B cell (primary cell): Measurements from ENCODE around the gene MLLT6. TPM values are rescaled to one million over a fixed set of nuclear protein-coding genes. Genes with fewer than 3 reads are reported as not detected.

ENCODE experiments used
- ATAC-seq: fragments of 200-7000 bp; cut with Tn5 transposase; one replicate; pipeline ENCODE4 v1.10.0; 2021; ENCODE audit warnings: low read depth, mild to moderate bottlenecking, moderate number of reproducible peaks, moderate library complexity
- CTCF ChIA-PET: fragments of 350-600 bp; sonication (Branson Sonifier 250); formaldehyde crosslinking; loops from one replicate; lab custom pipeline; 2021; ENCODE audit warnings: antibody characterized with exemption, inconsistent platforms; lab: Charles Lee
- POLR2A ChIA-PET: fragments of 350-600 bp; sonication (Branson Sonifier 250); formaldehyde crosslinking; loops from one replicate; lab custom pipeline; 2021; ENCODE audit warnings: antibody characterized with exemption; lab: Charles Lee
- DNase-seq: peaks from one replicate; pipeline ENCODE4 v3.0.0; 2013
- H2AFZ ChIP-seq: 2 replicates; pipeline ENCODE4 v1.6.1; 2012; ENCODE audit warnings: mild to moderate bottlenecking, low read depth, low read length; ENCODE audit not compliant: insufficient read depth, poor library complexity, severe bottlenecking
- H3K27ac ChIP-seq, 2 donors: 1 replicate in 1 of 2; 2 replicates in 1 of 2; pipeline ENCODE4 v1.5.1; 2012 to 2013; ENCODE audit warnings: low read length in 2 of 2, mild to moderate bottlenecking in 2 of 2, moderate library complexity in 1 of 2
- H3K27me3 ChIP-seq, 4 experiments: fragments of 200-600 bp in 1 of 4; sonication (generic) in 1 of 4; replicated peaks in 1 of 4; 1 replicate in 2 of 4; 2 replicates in 2 of 4; pipeline versions ENCODE4 v1.6.1 to v1.7.0; 2013 to 2016; ENCODE audit warnings: low read length in 3 of 4, mild to moderate bottlenecking in 2 of 4, mixed read lengths in 1 of 4, moderate library complexity in 1 of 4; ENCODE audit not compliant: insufficient read depth in 4 of 4, control insufficient read depth in 3 of 4; ENCODE audit errors: control extremely low read depth in 1 of 4
- H3K36me3 ChIP-seq, 2 experiments: replicated peaks in 1 of 2; 1 replicate in 1 of 2; 2 replicates in 1 of 2; pipeline versions ENCODE4 v1.6.1 to v1.7.1; 2013; ENCODE audit warnings: low read length in 1 of 2; ENCODE audit not compliant: insufficient read depth in 2 of 2, control insufficient read depth in 1 of 2; ENCODE audit errors: control extremely low read depth in 1 of 2, extremely low read depth in 1 of 2
- H3K4me1 ChIP-seq, 2 donors: fragments of 200-600 bp in 1 of 2; sonication (generic) in 1 of 2; 1 replicate in 1 of 2; 2 replicates in 1 of 2; pipeline versions ENCODE4 v1.5.1 to v1.6.1; 2013 to 2017; ENCODE audit warnings: low read length in 2 of 2; ENCODE audit not compliant: control insufficient read depth in 2 of 2, insufficient read depth in 2 of 2
- H3K4me2 ChIP-seq: replicated peaks from 2 replicates; pipeline ENCODE3; 2012; ENCODE audit warnings: mild to moderate bottlenecking, low read depth, low read length; ENCODE audit not compliant: poor library complexity, severe bottlenecking
- H3K4me3 ChIP-seq, 5 experiments: fragments of 200-600 bp in 1 of 5; sonication (generic) in 1 of 5; 1 replicate in 3 of 5; 2 replicates in 2 of 5; pipeline versions ENCODE4 v1.5.1 to v1.7.0; 2011 to 2016; ENCODE audit warnings: low read length in 4 of 5, mild to moderate bottlenecking in 4 of 5, low read depth in 2 of 5, control low read depth in 1 of 5, moderate library complexity in 1 of 5; ENCODE audit not compliant: insufficient read depth in 1 of 5; ENCODE audit errors: control extremely low read depth in 1 of 5, extremely low read depth in 1 of 5
- H3K79me2 ChIP-seq: fragments of 200-600 bp; sonication (generic); one replicate; pipeline ENCODE4 v1.6.0; 2016; ENCODE audit warnings: low read length; ENCODE audit not compliant: control insufficient read depth, insufficient read depth
- H3K9ac ChIP-seq: fragments of 200-600 bp; sonication (generic); 2 replicates; pipeline ENCODE4 v1.6.1; 2017; ENCODE audit warnings: mild to moderate bottlenecking, low read length, moderate library complexity
- H3K9me3 ChIP-seq, 3 donors: one replicate each; pipeline versions ENCODE4 v1.6.1 to v1.7.1; 2013; ENCODE audit warnings: low read length in 2 of 3; ENCODE audit not compliant: control insufficient read depth in 2 of 3, insufficient read depth in 1 of 3; ENCODE audit errors: control extremely low read depth in 1 of 3
- H4K20me1 ChIP-seq: 2 replicates; pipeline ENCODE4 v1.6.0; 2012; ENCODE audit warnings: mild to moderate bottlenecking, low read length; ENCODE audit not compliant: insufficient read depth, control insufficient read depth, poor library complexity, severe bottlenecking
- H3K27ac Mint-ChIP-seq: one replicate; pipeline ENCODE4 v1.8.0; 2021; ENCODE audit warnings: mixed read lengths
- H3K27me3 Mint-ChIP-seq: one replicate; pipeline ENCODE4 v1.8.0; 2021; ENCODE audit warnings: mixed read lengths
- H3K4me1 Mint-ChIP-seq: one replicate; pipeline ENCODE4 v1.8.0; 2021; ENCODE audit warnings: mixed read lengths
- H3K4me3 Mint-ChIP-seq: one replicate; pipeline ENCODE4 v1.8.0; 2021; ENCODE audit warnings: mixed read lengths
- H3K9me3 Mint-ChIP-seq: one replicate; pipeline ENCODE4 v1.8.0; 2022; ENCODE audit warnings: mixed read lengths; ENCODE audit not compliant: insufficient read depth
- EZH2 ChIP-seq: IDR thresholded peaks from 2 replicates; pipeline ENCODE4 v1.6.1; 2012; ENCODE audit warnings: borderline replicate concordance, low read depth, mild to moderate bottlenecking, moderate library complexity, low read length; ENCODE audit not compliant: insufficient read depth, poor library complexity, severe bottlenecking
- WGBS: methylation state at CpG from one replicate; pipeline ENCODE4 v1.1.5; 2013; ENCODE audit warnings: missing lambda C conversion rate; ENCODE audit not compliant: insufficient coverage; 5-methylcytosine and 5-hydroxymethylcytosine counted together
- intact Hi-C: fragments of 100-400 bp; cut with micrococcal nuclease; formaldehyde crosslinking; loops from one replicate; pipeline ENCODE4 v1.10.0; 2022
- polyA plus RNA-seq: library from polyadenylated mRNA; depleted of rRNA; stranded (reverse); fragments of >200 nt; gene quantifications from 2 replicates; pipeline ENCODE4 v1.2.3, GENCODE V29; 2012
- total RNA-seq, 2 donors: library from RNA; stranded (reverse); fragments of 120-200 nt in 1 of 2; gene quantifications; 1 replicate in 1 of 2; 2 replicates in 1 of 2; pipeline versions ENCODE4 v1.2.3 to v1.2.4, GENCODE V29; 2013 to 2022
- TF ChIP-seq, protein P1 (sequence below): fragments of 200-600 bp; IDR thresholded peaks from one replicate; pipeline ENCODE4 v1.8.0; 2022; ENCODE audit warnings: antibody characterized with exemption, mild to moderate bottlenecking

Gene MLLT6
- total and polyA plus RNA-seq, 2 donors (not counting 1 experiment from before 2014, with no cell fraction given): 165 to 288 TPM

DNA sequence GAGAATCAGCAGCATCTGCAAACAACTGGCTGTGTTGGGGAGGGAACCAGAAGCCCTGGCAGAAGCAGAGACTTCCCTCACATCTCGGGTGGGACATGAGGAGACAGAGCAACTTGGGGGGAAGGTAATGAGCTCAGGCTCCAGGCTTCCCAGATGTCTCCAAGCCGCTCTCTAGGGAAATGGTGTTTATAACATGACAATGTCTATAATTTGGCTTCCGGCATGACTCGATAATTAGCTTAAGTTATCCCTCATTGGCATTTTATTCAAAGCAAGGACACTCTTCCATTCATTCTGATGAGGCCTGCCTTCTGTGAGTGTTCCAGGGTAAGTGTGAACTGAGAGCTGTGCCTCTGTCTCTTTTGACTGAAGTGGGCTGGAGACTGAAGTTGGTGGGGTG is 14.7 kb upstream of the MLLT6 start:
- TF ChIP-seq, protein P1, sequence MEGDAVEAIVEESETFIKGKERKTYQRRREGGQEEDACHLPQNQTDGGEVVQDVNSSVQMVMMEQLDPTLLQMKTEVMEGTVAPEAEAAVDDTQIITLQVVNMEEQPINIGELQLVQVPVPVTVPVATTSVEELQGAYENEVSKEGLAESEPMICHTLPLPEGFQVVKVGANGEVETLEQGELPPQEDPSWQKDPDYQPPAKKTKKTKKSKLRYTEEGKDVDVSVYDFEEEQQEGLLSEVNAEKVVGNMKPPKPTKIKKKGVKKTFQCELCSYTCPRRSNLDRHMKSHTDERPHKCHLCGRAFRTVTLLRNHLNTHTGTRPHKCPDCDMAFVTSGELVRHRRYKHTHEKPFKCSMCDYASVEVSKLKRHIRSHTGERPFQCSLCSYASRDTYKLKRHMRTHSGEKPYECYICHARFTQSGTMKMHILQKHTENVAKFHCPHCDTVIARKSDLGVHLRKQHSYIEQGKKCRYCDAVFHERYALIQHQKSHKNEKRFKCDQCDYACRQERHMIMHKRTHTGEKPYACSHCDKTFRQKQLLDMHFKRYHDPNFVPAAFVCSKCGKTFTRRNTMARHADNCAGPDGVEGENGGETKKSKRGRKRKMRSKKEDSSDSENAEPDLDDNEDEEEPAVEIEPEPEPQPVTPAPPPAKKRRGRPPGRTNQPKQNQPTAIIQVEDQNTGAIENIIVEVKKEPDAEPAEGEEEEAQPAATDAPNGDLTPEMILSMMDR: no peak
- TF ChIP-seq EZH2: no peak
- Histone ChIP-seq H2AFZ (no peak overlapping the region), H3K4me3 (no peak overlapping the region), H3K4me2 (no peak overlapping the region), H3K36me3 (no peaks in the 10 kb centered on the region), H3K79me2 (no peaks in the 10 kb centered on the region), H3K4me1 (no peaks in the 10 kb centered on the region), H3K27me3 (peaks cover 0 to 4% (median 0%) of the 10 kb centered on the region in 4 experiments), H3K9me3 (no peaks in the 10 kb centered on the region), H3K27ac (no peak overlapping the region), H4K20me1 (no peaks in the 10 kb centered on the region), H3K9ac (no peak overlapping the region)
- ATAC-seq: no peak
- H3K27ac Mint-ChIP-seq: no peak overlapping the region
- H3K4me3 Mint-ChIP-seq: no peak overlapping the region
- intact Hi-C loops: no loop called here
- no peaks in the 10 kb centered on the region for H3K4me1 Mint-ChIP-seq
- DNase-seq: no peak
- WGBS: 80% methylated on average over 1 of the region's 4 CpGs
- POLR2A ChIA-PET: no interaction called here
- no peaks in the 10 kb centered on the region for H3K9me3 Mint-ChIP-seq
- CTCF ChIA-PET: interaction anchor here (1.0 to 2.5 kb wide), 5 partner anchors 13 to 46 kb away, joined by 3 to 11 read pairs (median 3); no protein-coding TSS in a partner anchor
- H3K27me3 Mint-ChIP-seq: peaks cover 20% of the 10 kb centered on the region

DNA sequence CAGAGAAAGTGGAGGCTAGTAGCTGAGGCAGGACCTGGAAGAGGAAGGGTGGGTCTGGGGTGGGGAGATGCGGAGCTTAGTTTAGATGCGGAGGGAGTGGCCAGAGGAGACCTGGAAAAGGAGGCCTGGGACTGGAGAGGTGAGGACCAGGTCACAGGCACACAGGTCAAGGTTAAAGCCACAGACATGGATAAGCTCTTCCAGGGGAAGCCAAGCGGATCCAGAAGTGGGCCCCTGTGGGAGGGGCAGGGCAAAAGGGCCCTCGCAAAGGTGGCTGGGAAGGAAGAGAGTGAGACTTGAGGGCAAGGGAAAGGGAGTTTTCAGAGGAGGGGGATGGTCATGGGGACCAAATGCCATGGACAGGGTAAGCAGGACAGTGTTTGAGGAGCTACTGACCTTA is 13.9 kb upstream of the MLLT6 start:
- peaks cover 0 to 4% (median 0%) of the 10 kb centered on the region in 4 experiments for H3K27me3 ChIP-seq
- 94% methylated on average over 4 of the region's 4 CpGs for WGBS
- TF ChIP-seq EZH2: no peak
- TF ChIP-seq, protein P1: no peak
- no peaks in the 10 kb centered on the region for H3K36me3 ChIP-seq
- H3K9me3 Mint-ChIP-seq: no peaks in the 10 kb centered on the region
- H3K27ac ChIP-seq: no peak overlapping the region
- intact Hi-C loops: no loop called here
- CTCF ChIA-PET: interaction anchor here (1.0 to 2.5 kb wide), 2 partner anchors 13 to 24 kb away, joined by 3 to 11 read pairs; no protein-coding TSS in a partner anchor
- no peak overlapping the region for H2AFZ ChIP-seq
- H3K4me1 ChIP-seq: no peaks in the 10 kb centered on the region
- no peak overlapping the region for H3K4me3 Mint-ChIP-seq
- no peak overlapping the region for H3K4me2 ChIP-seq
- POLR2A ChIA-PET: no interaction called here
- no peaks in the 10 kb centered on the region for H3K9me3 ChIP-seq
- peaks cover 12% of the 10 kb centered on the region for H3K27me3 Mint-ChIP-seq
- H3K9ac ChIP-seq: no peak overlapping the region
- H3K4me1 Mint-ChIP-seq: no peaks in the 10 kb centered on the region
- no peaks in the 10 kb centered on the region for H4K20me1 ChIP-seq
- no peak overlapping the region for H3K4me3 ChIP-seq
- no peak overlapping the region for H3K27ac Mint-ChIP-seq
- no peak for DNase-seq
- ATAC-seq: no peak
- H3K79me2 ChIP-seq: no peaks in the 10 kb centered on the region
